ENCODE results near the gene NFKB1.

- TF ChIP-seq CTCF (IDR thresholded peaks at IDR 0.05): no peak
- no peak for TF ChIP-seq POLR2A (IDR thresholded peaks at IDR 0.05; ENCODE audit: low read depth)
- no peak for TF ChIP-seq EP300 (IDR thresholded peaks at IDR 0.05)
Measured at GRCh38 chr4:102547973-102548372, 46.8 kb downstream of the NFKB1 start.

Measured in esophagus muscularis mucosa (tissue), 4 donors.